Fibroblast of mammary gland (primary cell): ENCODE measurements around the gene LONRF2.

Experiments used
- DNase-seq: peaks from one replicate; pipeline ENCODE4 v3.0.0-alpha.2; 2010; ENCODE audit warnings: low read depth
- H3K4me3 ChIP-seq: 2 replicates; pipeline ENCODE4 v1.5.1; 2011; ENCODE audit warnings: low read depth, mild to moderate bottlenecking, low read length, moderate library complexity; ENCODE audit not compliant: control insufficient read depth
- CTCF ChIP-seq: conservative IDR thresholded peaks from 2 replicates; pipeline ENCODE4 v1.5.1; 2011; ENCODE audit warnings: low read depth, low read length, inconsistent platforms; ENCODE audit not compliant: control insufficient read depth, insufficient read depth

LONRF2 gene

GRCh38 chr2:100277540-100278207 is 44.6 kb downstream of the LONRF2 start:
- DNase-seq = no peak
- no peak for TF ChIP-seq CTCF
- H3K4me3 ChIP-seq = no peak overlapping the region

GRCh38 chr2:100276716-100277115 is 45.6 kb downstream of the LONRF2 start:
- no peak for DNase-seq
- no peak for TF ChIP-seq CTCF
- H3K4me3 ChIP-seq = no peak overlapping the region

GRCh38 chr2:100275200-100275589 is 47.1 kb downstream of the LONRF2 start:
- H3K4me3 ChIP-seq = no peak overlapping the region
- DNase-seq = no peak
- no peak for TF ChIP-seq CTCF

GRCh38 chr2:100274566-100275199 is 47.6 kb downstream of the LONRF2 start:
- DNase-seq = no peak
- TF ChIP-seq CTCF = no peak
- no peak overlapping the region for H3K4me3 ChIP-seq

GRCh38 chr2:100274076-100274475 is 48.2 kb downstream of the LONRF2 start:
- H3K4me3 ChIP-seq = no peak overlapping the region
- no peak for TF ChIP-seq CTCF
- DNase-seq = no peak

GRCh38 chr2:100273387-100273786 is 48.9 kb downstream of the LONRF2 start:
- no peak overlapping the region for H3K4me3 ChIP-seq
- no peak for TF ChIP-seq CTCF
- DNase-seq = no peak

- TF ChIP-seq CTCF = no peak
- no peak overlapping the region for H3K4me3 ChIP-seq
- peak; percentile 41 for DNase-seq
Observed at GRCh38 chr2:100272841-100273329, 49.4 kb downstream of the LONRF2 start.
